ENCODE measurements around the gene KCNIP4.

The KCNIP4 gene

DNA sequence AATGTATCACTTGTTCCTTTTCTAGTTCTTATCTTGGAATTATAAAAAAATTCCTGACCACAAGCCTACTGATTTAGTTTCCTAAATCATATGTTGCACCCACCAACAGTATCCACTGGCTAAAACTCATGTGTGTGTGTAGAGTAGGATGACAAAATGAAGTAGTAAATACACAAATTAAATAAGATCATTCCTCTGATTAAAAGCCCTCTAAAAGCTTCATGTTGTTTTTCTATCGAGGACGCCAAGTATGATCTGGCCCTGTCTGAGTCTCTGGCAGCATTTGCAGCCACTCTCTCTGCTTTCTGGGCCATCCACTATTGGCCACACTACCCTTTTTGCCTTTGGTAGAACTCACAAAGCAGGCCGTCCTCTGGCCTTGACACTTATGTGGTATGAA is 1064.9 kb downstream of the KCNIP4 start:
- Histone ChIP-seq H3K27me3 (ENCODE audit: insufficient read depth, poor library complexity, severe bottlenecking) (no peaks in the 10 kb centered on the region), H3K27ac (replicated peaks) (no peak overlapping the region), H3K4me3 (replicated peaks; ENCODE audit: insufficient read depth, low read length) (no peak overlapping the region)
- TF ChIP-seq GABPA (IDR thresholded peaks at IDR 0.05; ENCODE audit: low read depth) (no peak), POLR2AphosphoS5 (IDR thresholded peaks at IDR 0.05; ENCODE audit: low read depth) (no peak), SPI1 (IDR thresholded peaks at IDR 0.05; ENCODE audit: borderline replicate concordance, low read depth) (no peak)
- TF ChIP-seq, protein P1, sequence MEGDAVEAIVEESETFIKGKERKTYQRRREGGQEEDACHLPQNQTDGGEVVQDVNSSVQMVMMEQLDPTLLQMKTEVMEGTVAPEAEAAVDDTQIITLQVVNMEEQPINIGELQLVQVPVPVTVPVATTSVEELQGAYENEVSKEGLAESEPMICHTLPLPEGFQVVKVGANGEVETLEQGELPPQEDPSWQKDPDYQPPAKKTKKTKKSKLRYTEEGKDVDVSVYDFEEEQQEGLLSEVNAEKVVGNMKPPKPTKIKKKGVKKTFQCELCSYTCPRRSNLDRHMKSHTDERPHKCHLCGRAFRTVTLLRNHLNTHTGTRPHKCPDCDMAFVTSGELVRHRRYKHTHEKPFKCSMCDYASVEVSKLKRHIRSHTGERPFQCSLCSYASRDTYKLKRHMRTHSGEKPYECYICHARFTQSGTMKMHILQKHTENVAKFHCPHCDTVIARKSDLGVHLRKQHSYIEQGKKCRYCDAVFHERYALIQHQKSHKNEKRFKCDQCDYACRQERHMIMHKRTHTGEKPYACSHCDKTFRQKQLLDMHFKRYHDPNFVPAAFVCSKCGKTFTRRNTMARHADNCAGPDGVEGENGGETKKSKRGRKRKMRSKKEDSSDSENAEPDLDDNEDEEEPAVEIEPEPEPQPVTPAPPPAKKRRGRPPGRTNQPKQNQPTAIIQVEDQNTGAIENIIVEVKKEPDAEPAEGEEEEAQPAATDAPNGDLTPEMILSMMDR (IDR thresholded peaks at IDR 0.05; ENCODE audit: insufficient read depth, low read length): no peak
- TF ChIP-seq, protein P2, sequence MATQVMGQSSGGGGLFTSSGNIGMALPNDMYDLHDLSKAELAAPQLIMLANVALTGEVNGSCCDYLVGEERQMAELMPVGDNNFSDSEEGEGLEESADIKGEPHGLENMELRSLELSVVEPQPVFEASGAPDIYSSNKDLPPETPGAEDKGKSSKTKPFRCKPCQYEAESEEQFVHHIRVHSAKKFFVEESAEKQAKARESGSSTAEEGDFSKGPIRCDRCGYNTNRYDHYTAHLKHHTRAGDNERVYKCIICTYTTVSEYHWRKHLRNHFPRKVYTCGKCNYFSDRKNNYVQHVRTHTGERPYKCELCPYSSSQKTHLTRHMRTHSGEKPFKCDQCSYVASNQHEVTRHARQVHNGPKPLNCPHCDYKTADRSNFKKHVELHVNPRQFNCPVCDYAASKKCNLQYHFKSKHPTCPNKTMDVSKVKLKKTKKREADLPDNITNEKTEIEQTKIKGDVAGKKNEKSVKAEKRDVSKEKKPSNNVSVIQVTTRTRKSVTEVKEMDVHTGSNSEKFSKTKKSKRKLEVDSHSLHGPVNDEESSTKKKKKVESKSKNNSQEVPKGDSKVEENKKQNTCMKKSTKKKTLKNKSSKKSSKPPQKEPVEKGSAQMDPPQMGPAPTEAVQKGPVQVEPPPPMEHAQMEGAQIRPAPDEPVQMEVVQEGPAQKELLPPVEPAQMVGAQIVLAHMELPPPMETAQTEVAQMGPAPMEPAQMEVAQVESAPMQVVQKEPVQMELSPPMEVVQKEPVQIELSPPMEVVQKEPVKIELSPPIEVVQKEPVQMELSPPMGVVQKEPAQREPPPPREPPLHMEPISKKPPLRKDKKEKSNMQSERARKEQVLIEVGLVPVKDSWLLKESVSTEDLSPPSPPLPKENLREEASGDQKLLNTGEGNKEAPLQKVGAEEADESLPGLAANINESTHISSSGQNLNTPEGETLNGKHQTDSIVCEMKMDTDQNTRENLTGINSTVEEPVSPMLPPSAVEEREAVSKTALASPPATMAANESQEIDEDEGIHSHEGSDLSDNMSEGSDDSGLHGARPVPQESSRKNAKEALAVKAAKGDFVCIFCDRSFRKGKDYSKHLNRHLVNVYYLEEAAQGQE (IDR thresholded peaks at IDR 0.05; ENCODE audit: insufficient replicate concordance, low read depth): no peak
- DNase-seq (ENCODE audit: low read depth in 1 of 2, low spot score in 1 of 2): no peak

DNA sequence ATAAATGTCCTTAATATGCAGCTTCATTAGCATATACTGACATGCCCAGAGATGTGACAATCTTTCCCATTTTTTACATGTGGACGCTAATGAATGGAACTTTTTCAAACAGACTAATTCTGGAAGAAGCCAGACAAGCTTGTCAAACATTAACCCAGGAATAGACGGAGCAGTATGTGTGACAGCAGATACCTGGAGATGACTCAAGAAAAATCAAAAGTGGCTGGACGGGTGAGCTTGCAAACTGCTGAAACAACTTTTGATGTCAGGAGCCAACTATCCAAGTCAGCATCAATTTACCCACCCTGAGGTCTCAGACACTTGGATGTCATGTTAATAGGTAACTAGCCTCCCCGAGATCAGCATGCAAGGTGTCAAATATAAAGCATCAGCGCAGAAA is 1065.3 kb downstream of the KCNIP4 start:
- DNase-seq (ENCODE audit: low read depth in 1 of 2, low spot score in 1 of 2): no peak
- Histone ChIP-seq H3K4me3 (replicated peaks; ENCODE audit: insufficient read depth, low read length) (no peak overlapping the region), H3K27ac (replicated peaks) (no peak overlapping the region), H3K27me3 (ENCODE audit: insufficient read depth, poor library complexity, severe bottlenecking) (no peaks in the 10 kb centered on the region)
- TF ChIP-seq, protein P1 (IDR thresholded peaks at IDR 0.05; ENCODE audit: insufficient read depth, low read length): no peak
- TF ChIP-seq GABPA (IDR thresholded peaks at IDR 0.05; ENCODE audit: low read depth) (no peak), POLR2AphosphoS5 (IDR thresholded peaks at IDR 0.05; ENCODE audit: low read depth) (no peak), SPI1 (IDR thresholded peaks at IDR 0.05; ENCODE audit: borderline replicate concordance, low read depth) (no peak)
- TF ChIP-seq, protein P2 (IDR thresholded peaks at IDR 0.05; ENCODE audit: insufficient replicate concordance, low read depth): no peak

DNA sequence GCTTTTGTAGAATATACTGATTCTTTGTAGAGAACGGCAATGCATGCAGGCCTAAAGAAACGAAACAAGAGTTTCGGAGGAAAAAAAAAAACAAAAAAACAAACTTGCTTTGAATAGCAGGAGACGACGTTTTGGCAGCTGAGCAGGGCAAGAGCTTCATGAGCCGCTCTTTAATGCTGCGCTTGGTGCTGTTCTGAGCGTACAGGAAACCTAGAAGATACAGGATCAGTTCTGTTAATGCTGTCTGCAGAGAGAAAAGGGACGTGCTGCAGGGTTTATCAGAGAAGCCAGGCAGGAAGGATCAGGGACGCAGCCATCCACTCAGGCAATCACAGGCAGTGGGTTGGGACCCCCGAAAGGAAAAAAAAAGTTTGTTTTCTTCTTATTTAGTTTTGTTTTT is 1066.1 kb downstream of the KCNIP4 start:
- no peak for TF ChIP-seq POLR2AphosphoS5 (IDR thresholded peaks at IDR 0.05; ENCODE audit: low read depth)
- TF ChIP-seq SPI1 (IDR thresholded peaks at IDR 0.05; ENCODE audit: borderline replicate concordance, low read depth): no peak
- TF ChIP-seq, protein P2 (IDR thresholded peaks at IDR 0.05; ENCODE audit: insufficient replicate concordance, low read depth): no peak
- TF ChIP-seq, protein P1 (IDR thresholded peaks at IDR 0.05; ENCODE audit: insufficient read depth, low read length): no peak
- TF ChIP-seq GABPA (IDR thresholded peaks at IDR 0.05; ENCODE audit: low read depth): no peak
- Histone ChIP-seq H3K27me3 (ENCODE audit: insufficient read depth, poor library complexity, severe bottlenecking) (no peaks in the 10 kb centered on the region), H3K27ac (replicated peaks) (no peak overlapping the region), H3K4me3 (replicated peaks; ENCODE audit: insufficient read depth, low read length) (no peak overlapping the region)
- DNase-seq (ENCODE audit: low read depth in 1 of 2, low spot score in 1 of 2): no peak

Data from HL-60 (cell line).